ENCODE measurements around the gene PDZD2.

The PDZD2 gene

DNA sequence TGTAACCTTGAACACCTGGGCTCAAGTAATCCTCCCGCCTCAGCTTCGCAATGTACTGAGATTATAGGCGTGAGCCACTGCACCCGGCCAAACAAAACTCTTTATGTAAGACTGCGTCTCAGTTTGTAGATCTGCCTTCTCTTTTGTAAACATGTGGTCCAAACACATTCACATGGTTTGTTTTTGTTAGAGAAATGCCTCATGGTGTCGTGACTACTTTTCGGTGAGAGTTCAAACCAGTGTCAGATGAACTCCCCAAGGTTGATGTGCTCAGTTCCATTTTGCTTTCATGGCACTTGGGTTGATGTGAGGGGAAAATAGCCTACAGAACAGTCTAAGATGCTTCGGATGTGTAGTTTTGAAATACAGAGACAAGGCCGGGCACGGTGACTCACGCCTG lies 303.6 kb downstream of the PDZD2 start:
- H3K27ac ChIP-seq (ENCODE audit: low read length), result no peak overlapping the region
- no peaks in the 10 kb centered on the region for H3K27me3 ChIP-seq (replicated peaks; ENCODE audit: insufficient read depth, low read length)

DNA sequence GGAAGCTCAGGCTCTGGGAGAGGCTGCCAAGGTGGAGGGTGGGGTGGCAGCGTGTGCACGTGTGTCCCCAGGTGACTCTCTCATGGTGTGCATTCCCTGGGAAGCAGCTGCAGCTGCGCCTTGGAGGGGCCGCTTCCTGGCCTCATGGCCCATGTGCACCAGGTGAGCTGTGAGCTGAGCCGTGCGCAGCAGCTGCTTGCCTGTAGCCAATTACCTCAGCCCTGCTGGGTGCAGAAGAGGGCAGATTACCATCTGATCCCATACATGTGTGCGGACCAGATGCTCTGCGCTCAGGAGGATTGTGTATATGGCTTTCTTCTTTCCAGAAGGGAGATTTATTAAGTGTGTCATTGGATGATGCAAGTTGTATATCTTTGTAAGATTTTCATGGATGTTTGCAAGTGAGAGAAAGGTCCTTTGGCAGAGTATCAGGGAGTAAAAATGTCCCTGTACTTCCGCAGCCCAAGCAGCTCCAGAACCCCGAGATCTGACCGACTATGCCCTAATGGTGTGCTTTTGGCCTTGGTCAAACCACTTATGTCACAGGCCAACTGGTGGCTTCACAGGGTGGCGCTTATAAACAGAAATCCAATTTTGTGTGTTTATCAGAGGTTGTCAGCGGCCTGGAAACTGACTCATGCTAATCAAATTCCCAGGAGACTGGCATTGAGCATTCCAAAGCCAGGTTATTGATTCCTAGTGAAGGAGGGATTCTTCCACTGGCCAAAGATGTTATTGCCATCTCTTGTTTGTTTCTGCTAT lies 305.9 kb downstream of the PDZD2 start:
- no peaks in the 10 kb centered on the region for H3K27me3 ChIP-seq (replicated peaks; ENCODE audit: insufficient read depth, low read length)
- H3K4me1 ChIP-seq (ENCODE audit: low read length), result no peaks in the 10 kb centered on the region
- no peaks in the 10 kb centered on the region for H3K79me2 ChIP-seq (ENCODE audit: low read length)
- no peak overlapping the region for H3K4me3 ChIP-seq (ENCODE audit: low read length)
- no peak for DNase-seq
- no peak overlapping the region for H3K4me2 ChIP-seq (ENCODE audit: low read depth, low read length)
- no peaks in the 10 kb centered on the region for H3K36me3 ChIP-seq (replicated peaks; ENCODE audit: insufficient read depth, low read length)
- no peaks in the 10 kb centered on the region for H4K20me1 ChIP-seq (ENCODE audit: insufficient read depth, low read length)
- H3K9me3 ChIP-seq (replicated peaks; ENCODE audit: insufficient read depth, low read length), result no peaks in the 10 kb centered on the region
- no peak for TF ChIP-seq EZH2 (optimal IDR thresholded peaks at IDR 0.05; ENCODE audit: low read depth, low read length)
- TF ChIP-seq, protein P1, sequence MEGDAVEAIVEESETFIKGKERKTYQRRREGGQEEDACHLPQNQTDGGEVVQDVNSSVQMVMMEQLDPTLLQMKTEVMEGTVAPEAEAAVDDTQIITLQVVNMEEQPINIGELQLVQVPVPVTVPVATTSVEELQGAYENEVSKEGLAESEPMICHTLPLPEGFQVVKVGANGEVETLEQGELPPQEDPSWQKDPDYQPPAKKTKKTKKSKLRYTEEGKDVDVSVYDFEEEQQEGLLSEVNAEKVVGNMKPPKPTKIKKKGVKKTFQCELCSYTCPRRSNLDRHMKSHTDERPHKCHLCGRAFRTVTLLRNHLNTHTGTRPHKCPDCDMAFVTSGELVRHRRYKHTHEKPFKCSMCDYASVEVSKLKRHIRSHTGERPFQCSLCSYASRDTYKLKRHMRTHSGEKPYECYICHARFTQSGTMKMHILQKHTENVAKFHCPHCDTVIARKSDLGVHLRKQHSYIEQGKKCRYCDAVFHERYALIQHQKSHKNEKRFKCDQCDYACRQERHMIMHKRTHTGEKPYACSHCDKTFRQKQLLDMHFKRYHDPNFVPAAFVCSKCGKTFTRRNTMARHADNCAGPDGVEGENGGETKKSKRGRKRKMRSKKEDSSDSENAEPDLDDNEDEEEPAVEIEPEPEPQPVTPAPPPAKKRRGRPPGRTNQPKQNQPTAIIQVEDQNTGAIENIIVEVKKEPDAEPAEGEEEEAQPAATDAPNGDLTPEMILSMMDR (IDR thresholded peaks at IDR 0.05; ENCODE audit: low read length), result no peak
- H3F3A ChIP-seq (ENCODE audit: insufficient read depth, low read length), result no peaks in the 10 kb centered on the region
- H3K27ac ChIP-seq (ENCODE audit: low read length), result no peak overlapping the region
- no peak overlapping the region for H2AFZ ChIP-seq (ENCODE audit: low read length)
- no peak overlapping the region for H3K9ac ChIP-seq (ENCODE audit: low read length)
- no peaks in the 10 kb centered on the region for H3K9me2 ChIP-seq (replicated peaks; ENCODE audit: insufficient read depth, low read length)

More for the DNA sequence above, 303.6 kb downstream of the PDZD2 start:
- no peak for DNase-seq
- no peaks in the 10 kb centered on the region for H4K20me1 ChIP-seq (ENCODE audit: insufficient read depth, low read length)
- no peaks in the 10 kb centered on the region for H3K36me3 ChIP-seq (replicated peaks; ENCODE audit: insufficient read depth, low read length)
- TF ChIP-seq EZH2 (optimal IDR thresholded peaks at IDR 0.05; ENCODE audit: low read depth, low read length) (no peak), EZH2phosphoT487 (IDR thresholded peaks at IDR 0.05; ENCODE audit: low read length) (no peak)
- TF ChIP-seq, protein P1 (IDR thresholded peaks at IDR 0.05; ENCODE audit: low read length), result no peak
- no peaks in the 10 kb centered on the region for H3K9me2 ChIP-seq (replicated peaks; ENCODE audit: insufficient read depth, low read length)
- H3F3A ChIP-seq (ENCODE audit: insufficient read depth, low read length), result no peaks in the 10 kb centered on the region
- H3K79me2 ChIP-seq (ENCODE audit: low read length), result no peaks in the 10 kb centered on the region
- no peak overlapping the region for H3K4me3 ChIP-seq (ENCODE audit: low read length)
- H3K9me3 ChIP-seq (replicated peaks; ENCODE audit: insufficient read depth, low read length), result no peaks in the 10 kb centered on the region
- no peak overlapping the region for H3K4me2 ChIP-seq (ENCODE audit: low read depth, low read length)
- no peak overlapping the region for H3K9ac ChIP-seq (ENCODE audit: low read length)
- no peak overlapping the region for H2AFZ ChIP-seq (ENCODE audit: low read length)
- H3K4me1 ChIP-seq (ENCODE audit: low read length), result no peaks in the 10 kb centered on the region

- H3K27ac ChIP-seq (ENCODE audit: low read length), result no peak overlapping the region
Observed at GRCh38 chr5:31948006-31948405, 309.1 kb downstream of the PDZD2 start.

More at GRCh38 chr5:31948006-31948405, 309.1 kb downstream of the PDZD2 start:
- Histone ChIP-seq H2AFZ (ENCODE audit: low read length) (no peak overlapping the region), H3K9ac (ENCODE audit: low read length) (no peak overlapping the region), H3K4me3 (ENCODE audit: low read length) (no peak overlapping the region), H3K4me2 (ENCODE audit: low read depth, low read length) (no peak overlapping the region), H3K4me1 (ENCODE audit: low read length) (no peaks in the 10 kb centered on the region), H3F3A (ENCODE audit: insufficient read depth, low read length) (no peaks in the 10 kb centered on the region), H3K9me2 (replicated peaks; ENCODE audit: insufficient read depth, low read length) (no peaks in the 10 kb centered on the region), H3K79me2 (ENCODE audit: low read length) (no peaks in the 10 kb centered on the region), H3K27me3 (replicated peaks; ENCODE audit: insufficient read depth, low read length) (no peaks in the 10 kb centered on the region), H4K20me1 (ENCODE audit: insufficient read depth, low read length) (no peaks in the 10 kb centered on the region), H3K9me3 (replicated peaks; ENCODE audit: insufficient read depth, low read length) (no peaks in the 10 kb centered on the region), H3K36me3 (replicated peaks; ENCODE audit: insufficient read depth, low read length) (no peaks in the 10 kb centered on the region)
- DNase-seq, result no peak
- TF ChIP-seq, protein P1 (IDR thresholded peaks at IDR 0.05; ENCODE audit: low read length), result no peak
- no peak for TF ChIP-seq EZH2 (optimal IDR thresholded peaks at IDR 0.05; ENCODE audit: low read depth, low read length)
- no peak for TF ChIP-seq EZH2phosphoT487 (IDR thresholded peaks at IDR 0.05; ENCODE audit: low read length)

Data from MM.1S (cell line).